RWPE2 (cell line): ENCODE measurements around the gene MREG.

ENCODE experiments used
- ATAC-seq: fragments of 200-7000 bp; cut with Tn5 transposase; 3 replicates; pipeline ENCODE4 v1.9.1; 2021; ENCODE audit warnings: low read depth
- DNase-seq: peaks from one replicate; pipeline ENCODE4 v3.0.0-alpha.2; 2020; ENCODE audit warnings: low spot score
- H3K27ac ChIP-seq: fragments of 450-650 bp; 2 replicates; pipeline ENCODE4 v1.5.1; 2017; ENCODE audit warnings: mild to moderate bottlenecking; ENCODE audit not compliant: poor library complexity, severe bottlenecking
- H3K27me3 ChIP-seq: fragments of 250-450 bp; sonication (Bioruptor Pico); 2 replicates; pipeline ENCODE4 v1.5.1; 2021; ENCODE audit warnings: mild to moderate bottlenecking, moderate library complexity; ENCODE audit not compliant: insufficient read depth, poor library complexity, severe bottlenecking
- H3K36me3 ChIP-seq: fragments of 250-450 bp; sonication (Bioruptor Pico); 2 replicates; pipeline ENCODE4 v1.5.1; 2020; ENCODE audit warnings: low read depth, mild to moderate bottlenecking, moderate library complexity
- H3K4me1 ChIP-seq: fragments of 250-450 bp; sonication (Bioruptor Pico); 2 replicates; pipeline ENCODE4 v1.5.1; 2021; ENCODE audit warnings: mild to moderate bottlenecking, moderate library complexity; ENCODE audit not compliant: insufficient read depth, poor library complexity, severe bottlenecking
- H3K4me3 ChIP-seq: fragments of 250-450 bp; sonication (Bioruptor Pico); 2 replicates; pipeline ENCODE4 v1.5.1; 2021; ENCODE audit warnings: mild to moderate bottlenecking, moderate library complexity; ENCODE audit not compliant: severe bottlenecking
- H3K9me3 ChIP-seq: fragments of 250-450 bp; sonication (Bioruptor Pico); 2 replicates; pipeline ENCODE4 v1.5.1; 2021; ENCODE audit warnings: mild to moderate bottlenecking, moderate library complexity; ENCODE audit not compliant: severe bottlenecking
- CTCF ChIP-seq: fragments of 450-650 bp; IDR thresholded peaks from one replicate; pipeline ENCODE4 v1.5.1; 2017; ENCODE audit warnings: mild to moderate bottlenecking, moderate library complexity; ENCODE audit not compliant: poor library complexity, severe bottlenecking

MREG gene

GRCh38 chr2:216024779-216025336 is 11.5 kb upstream of the MREG start:
- H3K4me3 ChIP-seq: no peak overlapping the region

GRCh38 chr2:216023055-216023648 is 9.8 kb upstream of the MREG start:
- ATAC-seq (peak; percentile 81), DNase-seq (no peak)

More at GRCh38 chr2:216024779-216025336, 11.5 kb upstream of the MREG start:
- Histone ChIP-seq H3K4me1 (no peaks in the 10 kb centered on the region), H3K27ac (no peak overlapping the region), H3K27me3 (no peaks in the 10 kb centered on the region), H3K36me3 (peaks cover 3% of the 10 kb centered on the region; the same call in 1 of the 2 replicates), H3K9me3 (no peaks in the 10 kb centered on the region)
- ATAC-seq (no peak), DNase-seq (no peak)
- TF ChIP-seq CTCF: no peak

GRCh38 chr2:216021768-216022565 is 8.6 kb upstream of the MREG start:
- DNase-seq (no peak), ATAC-seq (no peak)
- no peaks in the 10 kb centered on the region for H3K9me3 ChIP-seq
- no peak for TF ChIP-seq CTCF
- no peak overlapping the region for H3K4me3 ChIP-seq
- H3K4me1 ChIP-seq: peaks cover 4% of the 10 kb centered on the region
- H3K27me3 ChIP-seq: no peaks in the 10 kb centered on the region
- no peak overlapping the region for H3K27ac ChIP-seq
- H3K36me3 ChIP-seq: no peaks in the 10 kb centered on the region

More at GRCh38 chr2:216023055-216023648, 9.8 kb upstream of the MREG start:
- no peaks in the 10 kb centered on the region for H3K9me3 ChIP-seq
- no peaks in the 10 kb centered on the region for H3K36me3 ChIP-seq
- no peaks in the 10 kb centered on the region for H3K4me1 ChIP-seq
- H3K27ac ChIP-seq: no peak overlapping the region
- no peak overlapping the region for H3K4me3 ChIP-seq
- peak; percentile 88 for TF ChIP-seq CTCF
- no peaks in the 10 kb centered on the region for H3K27me3 ChIP-seq

GRCh38 chr2:216018709-216019108 is 5.4 kb upstream of the MREG start:
- TF ChIP-seq CTCF: no peak
- DNase-seq (no peak), ATAC-seq (no peak)
- H3K27ac ChIP-seq: no peak overlapping the region
- no peaks in the 10 kb centered on the region for H3K36me3 ChIP-seq
- H3K27me3 ChIP-seq: no peaks in the 10 kb centered on the region
- H3K4me1 ChIP-seq: peaks cover 8% of the 10 kb centered on the region
- no peaks in the 10 kb centered on the region for H3K9me3 ChIP-seq
- H3K4me3 ChIP-seq: no peak overlapping the region
